SK-N-SH (cell line): ENCODE results near the gene ZDHHC7. TPM values are rescaled to one million over a fixed set of nuclear protein-coding genes. Genes with fewer than 3 reads are reported as not detected.
A peak's percentile ranks its signal among the peaks of the same experiment; 100 is the strongest.

Experiments
- CTCF ChIA-PET: fragments of 300-600, 350-600 bp; formaldehyde crosslinking; extraction: SDS; loops from one replicate; lab custom pipeline; 2021; lab: Yijun Ruan, JAX
- POLR2A ChIA-PET: fragments of 350-600 bp; sonication (Branson Sonifier 250); formaldehyde crosslinking; extraction: SDS; loops from one replicate; lab custom pipeline; 2020; ENCODE audit warnings: antibody characterized with exemption, inconsistent platforms; lab: Yijun Ruan, JAX
- DNase-seq: peaks from one replicate; pipeline ENCODE4 v3.0.0; 2012
- H2AFZ ChIP-seq: fragments of 200-600 bp; sonication (generic); 2 replicates; pipeline ENCODE4 v1.8.1; 2016; ENCODE audit warnings: antibody characterized with exemption, mild to moderate bottlenecking, low read depth
- H3F3A ChIP-seq: fragments of 200-600 bp; sonication (generic); replicated peaks from 2 replicates; pipeline ENCODE3; 2016; ENCODE audit warnings: antibody characterized with exemption, mild to moderate bottlenecking; ENCODE audit not compliant: insufficient read depth
- H3K27ac ChIP-seq, 2 experiments: fragments of 200-500 bp in 1 of 2; fragments of 200-600 bp in 1 of 2; sonication (Bioruptor generic) in 1 of 2; sonication (generic), shearing (Covaris generic) in 1 of 2; 2 replicates each; pipeline versions ENCODE4 v1.5.1 to v1.6.1; 2014 to 2016; ENCODE audit warnings: low read depth in 2 of 2, inconsistent platforms in 1 of 2, low read length in 1 of 2, mild to moderate bottlenecking in 1 of 2, mixed read lengths in 1 of 2
- H3K27me3 ChIP-seq: fragments of 200-600 bp; sonication (generic), shearing (Covaris generic); 2 replicates; pipeline ENCODE4 v1.6.1; 2016; ENCODE audit warnings: mixed run types; ENCODE audit not compliant: insufficient read depth
- H3K36me3 ChIP-seq, 2 experiments: fragments of 200-500 bp in 1 of 2; fragments of 200-600 bp in 1 of 2; sonication (Bioruptor generic) in 1 of 2; sonication (generic) in 1 of 2; replicated peaks in 1 of 2; 2 replicates each; pipeline versions ENCODE3 to v1.5.1; 2014 to 2016; ENCODE audit warnings: low read length in 1 of 2, mild to moderate bottlenecking in 1 of 2; ENCODE audit not compliant: insufficient read depth in 2 of 2, control insufficient read depth in 1 of 2
- H3K4me1 ChIP-seq, 2 experiments: fragments of 200-500 bp in 1 of 2; fragments of 200-600 bp in 1 of 2; sonication (Bioruptor generic) in 1 of 2; sonication (generic), shearing (Covaris generic) in 1 of 2; 2 replicates each; pipeline versions ENCODE4 v1.5.1 to v1.6.1; 2014 to 2016; ENCODE audit warnings: low read depth in 1 of 2, low read length in 1 of 2, mixed run types in 1 of 2; ENCODE audit not compliant: insufficient read depth in 2 of 2, control insufficient read depth in 1 of 2
- H3K4me2 ChIP-seq: fragments of 200-600 bp; sonication (generic), shearing (Covaris generic); 2 replicates; pipeline ENCODE4 v1.6.1; 2017; ENCODE audit warnings: mixed run types
- H3K4me3 ChIP-seq, 2 experiments: fragments of 200-500 bp in 1 of 2; fragments of 200-600 bp in 1 of 2; sonication (Bioruptor generic) in 1 of 2; sonication (generic), shearing (Covaris generic) in 1 of 2; 2 replicates each; pipeline versions ENCODE4 v1.5.1 to v1.8.1; 2014 to 2016; ENCODE audit warnings: low read depth in 2 of 2, inconsistent platforms in 1 of 2, low read length in 1 of 2, mild to moderate bottlenecking in 1 of 2, mixed read lengths in 1 of 2, moderate library complexity in 1 of 2
- H3K79me2 ChIP-seq: fragments of 200-600 bp; sonication (generic); 2 replicates; pipeline ENCODE4 v1.8.1; 2017; ENCODE audit warnings: mild to moderate bottlenecking; ENCODE audit not compliant: insufficient read depth
- H3K9ac ChIP-seq: fragments of 200-600 bp; sonication (generic); 2 replicates; pipeline ENCODE4 v1.6.1; 2017; ENCODE audit warnings: mixed run types
- H3K9me2 ChIP-seq: fragments of 200-600 bp; sonication (generic); 2 replicates; pipeline ENCODE4 v1.6.1; 2017; ENCODE audit warnings: mixed run types
- H3K9me3 ChIP-seq: fragments of 200-600 bp; sonication (generic); 2 replicates; pipeline ENCODE4 v1.6.1; 2017; ENCODE audit warnings: mixed run types, mild to moderate bottlenecking, moderate library complexity
- H4K20me1 ChIP-seq: fragments of 200-600 bp; sonication (generic); 2 replicates; pipeline ENCODE4 v1.6.1; 2017; ENCODE audit warnings: mild to moderate bottlenecking, mixed run types; ENCODE audit not compliant: insufficient read depth
- EZH2phosphoT487 ChIP-seq: fragments of 200-600 bp; sonication (generic); IDR thresholded peaks from 2 replicates; pipeline ENCODE4 v1.6.1; 2017; ENCODE audit warnings: low read depth, mixed run types, mild to moderate bottlenecking, antibody characterized with exemption, moderate library complexity, borderline replicate concordance
- FOSL2 ChIP-seq: IDR thresholded peaks from 2 replicates; pipeline ENCODE4 v1.4.0; 2012; ENCODE audit warnings: low read depth, mild to moderate bottlenecking, moderate library complexity, borderline replicate concordance
- JUND ChIP-seq: IDR thresholded peaks from 2 replicates; pipeline ENCODE4 v1.4.0; 2012
- PBX3 ChIP-seq: IDR thresholded peaks from 2 replicates; pipeline ENCODE4; 2012
- SIN3A ChIP-seq: IDR thresholded peaks from 2 replicates; pipeline ENCODE4 v1.6.1; 2012; ENCODE audit warnings: low read depth, mild to moderate bottlenecking, low read length, moderate library complexity, borderline replicate concordance
- TCF12 ChIP-seq: IDR thresholded peaks from 2 replicates; pipeline ENCODE4 v1.4.0; 2012
- WGBS: methylation state at CpG from one replicate; pipeline ENCODE4 v1.1.6; 2017; ENCODE audit warnings: low lambda C conversion rate; 5-methylcytosine and 5-hydroxymethylcytosine counted together
- polyA plus RNA-seq, 3 experiments: library from polyadenylated mRNA; depleted of rRNA; stranded (reverse); fragments of >200 nt; gene quantifications; 2 replicates each; pipeline ENCODE4 v1.2.3, GENCODE V29; 2012

Gene ZDHHC7
- polyA plus RNA-seq, 1 of the 3 experiments (the other 2 are of a cell fraction), result 114 TPM

- peak; percentile 45 for DNase-seq
- peak; percentile 54; the same call in 1 of the 2 replicates for TF ChIP-seq JUND
- TF ChIP-seq FOSL2, result peak; percentile 83
- no peak for TF ChIP-seq SIN3A
- ChIA-PET CTCF (interaction anchor here (1.8 kb wide), 1 partner anchor 11 kb away, joined by 4 read pairs; no protein-coding TSS in a partner anchor), POLR2A (no interaction called here)
- Histone ChIP-seq H3K27me3 (no peaks in the 10 kb centered on the region), H3K9me2 (no peaks in the 10 kb centered on the region), H3K36me3 (no peaks in the 10 kb centered on the region), H2AFZ (peak overlapping the region; percentile 37; the same call in 1 of the 2 replicates), H3K79me2 (peaks cover 7% of the 10 kb centered on the region; the same call in 1 of the 2 replicates), H3K4me3 (peak overlapping the region; percentile 63 to 78; a peak in 3 of 4 replicates), H4K20me1 (no peaks in the 10 kb centered on the region), H3K9me3 (no peaks in the 10 kb centered on the region), H3F3A (peaks cover 23% of the 10 kb centered on the region), H3K4me1 (peaks cover 15 to 20% of the 10 kb centered on the region in 2 experiments), H3K27ac (peak overlapping the region in 1 of 2 experiments; percentile 84; a peak in 2 of 4 replicates), H3K9ac (peak overlapping the region; percentile 85; the same call in 1 of the 2 replicates), H3K4me2 (peak overlapping the region; percentile 97)
- 2% methylated on average over 4 of the region's 4 CpGs for WGBS
These were observed 18.1 kb upstream of the ZDHHC7 start for GRCh38 chr16:85029408-85029784.

- ChIA-PET POLR2A (no interaction called here), CTCF (interaction anchor here (0.6 to 1.8 kb wide), 5 partner anchors 11 to 383 kb away, joined by 3 to 8 read pairs (median 3); no protein-coding TSS in a partner anchor)
- no peaks in the 10 kb centered on the region for H4K20me1 ChIP-seq
- no peaks in the 10 kb centered on the region for H3K27me3 ChIP-seq
- H3K4me2 ChIP-seq, result peak overlapping the region; percentile 97
- peaks cover 23% of the 10 kb centered on the region for H3F3A ChIP-seq
- H3K4me1 ChIP-seq, result peaks cover 15 to 20% of the 10 kb centered on the region in 2 experiments
- H3K9me2 ChIP-seq, result no peaks in the 10 kb centered on the region
- WGBS, result 7% methylated on average over 17 of the region's 17 CpGs
- H3K79me2 ChIP-seq, result peaks cover 7% of the 10 kb centered on the region; the same call in 1 of the 2 replicates
- no peaks in the 10 kb centered on the region for H3K36me3 ChIP-seq
- TF ChIP-seq PBX3 (peak; percentile 36), TCF12 (no peak), EZH2phosphoT487 (no peak), SIN3A (0 out of 2 replicates have a peak, but pooled peaks have one; percentile 60)
- H3K9me3 ChIP-seq, result no peaks in the 10 kb centered on the region
- H3K27ac ChIP-seq, result peak overlapping the region in 1 of 2 experiments; percentile 84; a peak in 2 of 4 replicates
- H3K9ac ChIP-seq, result peak overlapping the region; percentile 85; the same call in 1 of the 2 replicates
- DNase-seq, result no peak
- H3K4me3 ChIP-seq, result peak overlapping the region; percentile 63 to 78
- H2AFZ ChIP-seq, result peak overlapping the region; percentile 37
These were observed 17.5 kb upstream of the ZDHHC7 start for GRCh38 chr16:85028685-85029407.
